GM18907 (cell line): ENCODE results near the gene MARK3.

ENCODE experiments used
- ATAC-seq: cut with Tn5 transposase; IDR thresholded peaks from one replicate; pipeline ENCODE4 v1.9.1; 2021; ENCODE audit warnings: mild to moderate bottlenecking, moderate library complexity; ENCODE audit not compliant: unreplicated experiment

The MARK3 gene

DNA sequence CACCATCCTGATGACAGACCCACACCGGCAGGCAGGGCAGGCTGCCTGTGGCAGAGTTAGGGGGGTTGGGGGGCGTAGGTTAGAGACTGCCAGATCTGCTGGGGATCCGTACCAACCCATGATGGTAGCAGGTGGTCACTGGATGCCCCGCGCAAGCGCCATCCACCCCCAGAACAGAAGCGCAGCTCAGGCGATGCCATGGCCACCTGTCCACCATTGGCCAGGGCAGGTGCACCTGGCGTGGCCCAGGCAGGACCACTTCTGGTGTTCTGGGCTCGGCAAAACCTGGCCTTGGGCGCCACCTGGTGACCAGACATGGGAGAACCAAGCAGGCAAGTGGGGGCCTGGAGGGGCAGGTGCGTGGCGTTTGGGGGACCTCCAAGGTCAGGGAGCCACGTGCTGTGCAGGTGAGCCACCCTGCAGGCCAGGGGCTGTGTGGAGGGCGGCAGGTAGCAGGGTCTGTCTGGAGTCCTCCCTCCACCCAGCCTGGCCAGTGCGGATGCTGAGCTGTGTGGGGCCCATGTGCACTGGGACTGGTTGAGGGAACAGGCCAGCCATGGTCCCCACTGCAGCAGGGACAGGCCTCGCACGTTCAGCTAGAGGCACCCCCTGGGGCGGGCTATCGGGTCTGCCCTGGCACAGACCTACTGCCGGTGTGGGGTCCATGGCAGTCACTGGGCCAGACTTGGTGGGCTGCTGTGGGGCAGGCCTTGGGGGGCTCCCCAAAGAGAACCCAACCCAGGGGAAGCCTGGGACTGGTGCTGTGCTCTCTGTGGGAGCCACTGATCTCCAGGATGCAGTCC lies 161.6 kb downstream of the MARK3 start:
- ATAC-seq, result no peak

DNA sequence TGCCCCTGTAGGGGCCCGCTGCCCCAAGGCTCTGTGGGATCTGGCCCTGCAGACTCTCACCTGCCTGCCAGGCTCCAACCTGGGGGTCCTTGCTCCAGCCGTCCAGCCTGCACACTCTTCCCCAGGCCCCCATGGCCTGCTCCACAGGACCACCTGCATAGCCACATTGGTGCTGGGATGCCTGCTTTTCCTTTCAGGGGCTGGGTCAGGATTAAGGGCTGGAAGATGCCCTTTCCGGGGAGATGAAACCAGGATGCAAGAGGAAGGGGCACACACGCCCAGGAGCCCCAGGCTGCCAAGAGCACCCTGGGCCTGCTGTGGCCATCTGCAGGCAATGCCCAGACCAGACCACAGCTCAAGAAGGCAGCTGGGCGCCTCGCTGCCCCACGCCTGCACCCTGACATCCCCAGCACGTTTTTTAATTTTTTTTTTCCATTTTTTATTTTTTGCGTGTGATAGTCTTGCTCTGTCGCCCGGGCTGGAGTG lies 162.3 kb downstream of the MARK3 start:
- ATAC-seq, result no peak

DNA sequence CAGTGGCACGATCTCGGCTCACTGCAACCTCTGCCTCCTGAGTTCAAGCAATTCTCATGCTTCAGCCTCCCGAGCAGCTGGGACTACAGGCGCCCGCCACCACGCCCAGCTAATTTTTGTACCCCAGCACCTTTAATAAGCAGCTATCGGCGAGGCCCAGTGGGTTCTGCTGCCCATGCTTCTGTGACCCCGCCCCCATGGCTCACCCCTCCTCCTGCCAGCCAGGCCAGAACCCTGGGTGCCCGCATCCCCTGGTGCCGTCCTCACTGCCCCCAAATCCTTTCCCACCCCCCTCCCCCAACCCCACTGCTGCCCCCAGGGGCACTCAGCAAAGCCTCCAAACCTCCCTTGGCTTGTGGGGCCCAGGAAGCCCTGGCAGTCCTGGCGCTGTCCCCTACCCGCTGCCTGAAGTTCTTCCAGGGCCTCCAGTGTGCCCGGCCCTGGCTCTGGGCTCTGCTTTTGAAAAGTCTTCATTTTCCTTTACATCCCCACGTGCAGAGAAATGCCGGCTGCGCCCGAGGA lies 162.8 kb downstream of the MARK3 start:
- no peak for ATAC-seq

DNA sequence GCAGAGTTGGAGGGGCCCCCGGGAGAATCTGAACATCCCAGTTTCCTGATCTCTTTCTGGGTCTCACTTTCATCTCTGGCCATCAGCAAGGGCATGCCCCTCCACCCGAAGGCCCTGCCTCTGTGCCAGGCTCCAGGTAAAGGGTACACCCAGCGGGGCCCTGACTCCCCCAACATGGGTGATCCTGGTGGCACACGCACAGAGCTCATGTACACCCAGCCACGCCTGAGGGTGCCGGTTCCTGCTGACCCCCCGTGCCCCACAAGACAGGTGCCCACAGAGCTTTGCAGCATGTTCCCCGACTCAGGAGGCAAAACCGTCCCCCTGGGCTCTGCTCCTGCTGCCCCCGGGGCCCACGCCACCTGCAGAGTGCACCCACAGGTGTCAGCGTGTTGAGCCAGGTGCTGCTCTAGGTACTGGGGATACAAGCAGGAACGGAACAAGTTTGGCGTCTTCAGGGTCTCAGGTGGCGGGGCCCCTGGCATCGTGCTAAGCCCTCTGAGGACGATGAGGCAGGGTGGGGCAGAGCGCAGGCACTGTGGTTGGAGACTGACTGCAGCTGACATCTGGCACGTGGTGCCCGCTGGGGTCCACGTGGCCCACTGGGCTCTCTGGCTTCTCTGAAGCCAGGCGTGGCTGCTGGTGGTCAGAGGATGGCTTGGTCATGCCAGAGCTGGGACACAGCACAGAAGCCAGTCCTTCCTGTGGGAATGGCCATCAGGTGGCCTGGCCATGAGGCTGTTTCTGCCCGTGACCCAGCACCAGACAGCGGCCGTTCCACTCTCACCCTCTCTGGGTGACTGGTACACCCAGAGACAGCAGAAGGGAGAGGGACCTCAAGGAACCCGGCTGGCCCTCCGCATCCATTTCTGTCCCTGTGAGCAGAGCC lies 163.5 kb downstream of the MARK3 start:
- ATAC-seq, result no peak

DNA sequence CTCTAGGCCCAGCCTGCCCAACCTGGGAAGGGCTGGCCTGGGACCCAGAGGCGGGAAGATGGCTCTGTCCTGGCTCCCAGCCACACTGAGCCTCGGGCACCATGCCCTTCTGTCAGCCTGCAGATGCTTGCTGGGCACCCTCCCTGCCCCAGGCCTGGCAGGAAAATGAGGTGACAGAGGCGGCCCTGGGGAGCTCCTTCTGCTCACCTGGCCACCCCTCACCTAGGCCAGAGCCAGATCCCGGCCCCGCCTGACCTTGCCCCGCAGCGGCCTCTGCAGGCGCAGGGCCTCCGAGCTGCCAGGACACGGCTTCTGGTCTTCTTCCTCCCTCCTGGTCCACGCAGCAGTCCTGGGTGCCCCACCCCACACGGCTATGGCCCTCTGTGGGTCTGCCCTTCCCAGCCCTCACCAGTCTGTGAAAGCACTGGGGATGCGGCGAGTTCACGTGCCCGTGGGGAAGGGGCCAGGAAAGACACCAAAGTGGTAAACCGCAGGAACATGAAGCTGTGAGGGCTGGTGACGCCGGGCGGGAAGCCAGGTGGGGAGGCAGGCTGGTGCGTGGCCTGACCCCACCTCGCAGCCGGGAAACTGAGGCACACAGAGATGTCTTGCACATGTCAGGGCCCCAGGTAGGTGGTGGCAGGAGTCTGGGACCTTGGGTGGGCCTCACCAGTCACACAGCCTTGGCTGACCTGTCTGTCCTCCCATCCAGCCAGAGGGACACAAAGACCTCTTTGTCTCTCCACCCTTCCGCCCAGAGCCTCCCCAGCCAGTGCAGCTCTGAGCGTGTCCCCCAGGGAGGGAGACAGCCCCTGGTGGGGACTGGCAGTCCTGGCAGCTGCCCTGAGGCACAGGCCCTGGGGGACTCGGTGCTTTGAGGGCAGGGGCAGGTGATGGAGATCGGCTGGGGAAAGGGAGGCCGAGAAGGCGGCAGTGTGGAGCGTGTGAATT lies 164.4 kb downstream of the MARK3 start:
- ATAC-seq, result no peak

DNA sequence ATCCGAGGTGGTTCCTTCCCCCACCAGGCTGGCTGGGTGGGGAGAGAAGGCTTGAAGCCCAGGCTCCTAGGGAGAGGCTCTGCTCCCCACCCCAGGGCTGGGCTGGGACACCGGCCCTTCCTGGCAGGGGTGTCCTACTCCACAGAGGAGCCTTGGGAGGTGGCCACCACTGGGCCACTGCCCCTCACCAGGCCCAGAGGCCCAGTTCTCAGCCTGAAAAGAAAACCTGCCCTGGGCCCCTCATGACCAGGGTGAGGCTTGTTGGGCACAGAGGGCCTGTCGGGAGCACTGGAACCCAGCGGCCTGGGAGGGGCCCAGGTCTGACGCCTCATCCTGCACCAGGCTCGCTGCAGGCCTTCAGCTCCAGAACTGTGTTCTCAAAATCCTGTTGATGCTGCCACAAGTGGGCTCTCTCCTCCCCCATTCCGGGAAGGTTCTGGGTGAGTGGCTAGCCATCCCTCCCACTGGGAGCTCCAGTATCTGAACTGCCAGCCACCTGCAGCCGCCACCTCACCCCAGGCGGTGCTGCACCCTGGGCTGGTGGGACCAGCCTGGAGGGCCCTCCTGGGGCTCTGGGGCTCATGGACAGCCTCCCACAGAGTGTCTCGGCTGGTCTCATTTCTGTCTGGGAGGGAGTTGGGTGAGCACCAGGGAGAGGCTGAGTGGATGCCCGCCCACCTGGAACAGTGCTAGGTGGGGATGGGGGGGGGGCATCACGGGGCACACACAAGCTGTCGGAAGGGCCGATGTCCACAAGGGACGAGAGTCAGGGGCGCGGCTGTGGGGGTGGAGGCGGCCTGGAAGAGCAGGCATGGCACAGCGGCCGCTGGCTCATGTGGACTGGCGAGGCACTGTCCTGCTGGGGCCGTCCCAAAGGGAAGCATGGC lies 165.5 kb downstream of the MARK3 start:
- no peak for ATAC-seq

DNA sequence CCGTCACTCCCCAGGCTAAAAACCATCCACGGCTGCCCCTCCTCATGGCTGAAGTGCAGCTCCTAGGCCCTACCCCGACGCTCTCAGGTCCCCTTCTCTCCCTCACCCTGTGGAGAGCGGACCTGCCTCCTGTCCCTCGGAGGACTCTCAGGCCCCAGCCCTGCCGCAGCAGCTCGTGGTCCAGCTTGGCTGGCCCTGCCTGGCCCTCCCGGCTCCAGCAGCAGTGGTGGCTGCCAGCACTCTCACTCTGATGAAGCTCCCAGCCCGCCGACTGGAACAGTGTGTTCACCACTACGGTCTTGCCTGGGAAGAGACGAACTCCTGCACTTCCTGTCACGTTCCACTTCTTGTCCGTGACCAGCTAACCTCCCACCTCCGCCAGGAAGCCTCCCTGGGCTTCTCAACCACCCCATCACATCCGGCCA lies 166.1 kb downstream of the MARK3 start:
- ATAC-seq, result no peak

DNA sequence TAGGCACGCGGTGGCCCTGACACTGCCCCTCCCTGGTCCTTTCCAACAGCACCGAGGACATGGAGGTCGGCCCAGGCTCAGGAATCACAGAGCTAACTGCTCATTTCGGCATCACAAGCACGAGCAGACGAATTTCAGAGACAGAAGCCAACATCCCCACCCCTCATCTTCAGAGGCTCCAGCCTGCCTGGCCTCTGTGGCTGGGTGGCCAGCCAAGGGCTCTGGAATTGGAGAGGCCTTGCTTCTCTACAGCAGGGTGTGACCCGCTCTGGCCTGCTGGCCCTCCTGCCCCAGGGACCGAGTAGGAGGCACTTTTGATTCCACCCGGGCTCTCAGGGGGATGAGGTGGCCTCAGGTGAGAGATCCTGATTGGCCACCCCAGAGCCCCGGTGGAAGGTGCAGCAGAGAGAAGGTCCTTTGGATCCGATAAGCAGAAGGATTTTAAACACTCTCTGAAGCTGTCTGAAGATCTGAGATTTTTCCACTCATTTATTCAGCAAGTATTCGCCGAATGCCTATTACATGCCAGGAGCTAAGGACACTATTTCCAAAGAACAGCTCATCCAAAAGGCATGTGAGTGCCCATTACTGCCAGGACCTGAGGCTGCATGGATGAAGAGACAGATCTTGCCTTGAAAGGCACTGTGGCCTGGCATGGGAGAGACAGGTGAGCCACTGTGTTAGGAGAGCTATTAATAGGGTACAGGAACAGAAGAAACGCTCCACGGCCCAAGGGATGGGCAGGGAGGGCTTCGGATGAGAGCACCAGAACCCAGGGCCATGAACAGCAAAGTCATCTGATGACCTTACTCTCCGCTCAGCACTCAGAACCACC lies 167.0 kb downstream of the MARK3 start:
- no peak for ATAC-seq

DNA sequence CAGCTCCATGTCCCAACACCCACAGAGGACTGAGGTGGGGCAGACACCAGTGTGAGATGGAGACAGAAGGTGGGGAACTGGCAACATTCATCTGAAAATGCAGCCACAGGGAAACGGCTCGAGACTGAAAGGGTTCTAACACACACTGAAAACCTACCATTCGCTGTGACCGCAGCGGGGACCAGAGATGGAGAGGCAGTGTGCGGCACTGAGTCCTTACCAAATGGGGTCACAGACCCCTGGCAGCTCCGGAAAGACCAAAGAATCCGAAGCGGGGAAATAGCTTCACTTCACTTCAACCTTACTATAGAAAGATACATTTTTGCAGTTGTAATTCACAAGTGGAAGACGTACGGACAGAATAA lies 167.6 kb downstream of the MARK3 start:
- ATAC-seq, result no peak
